OCI-LY7 (cell line): ENCODE measurements around the gene DRGX. TPM values are rescaled to one million over a fixed set of nuclear protein-coding genes. Genes with fewer than 3 reads are reported as not detected.

Experiments used
- BruUV-seq: library from RNA; stranded (reverse); fragments of 400-500 nt; replicated peaks from 2 replicates; lab custom pipeline; 2021; lab: Mats Ljungman, UMichigan
- CTCF ChIA-PET: fragments of 300-600 bp; sonication (Branson Sonifier 250); formaldehyde crosslinking; loops from one replicate; lab custom pipeline; 2022; ENCODE audit warnings: antibody characterized with exemption; ENCODE audit not compliant: unreplicated experiment; lab: Charles Lee
- POLR2A ChIA-PET: fragments of 300-600 bp; sonication (Branson Sonifier 250); formaldehyde crosslinking; loops from one replicate; lab custom pipeline; 2022; ENCODE audit warnings: antibody characterized with exemption; lab: Charles Lee
- DNase-seq: peaks from one replicate; pipeline ENCODE4 v3.0.0-alpha.2; 2015; ENCODE audit warnings: low spot score
- H2AFZ ChIP-seq: fragments of 200-600 bp; sonication (generic), shearing (Covaris generic); 2 replicates; pipeline ENCODE4 v1.6.1; 2014; ENCODE audit warnings: mild to moderate bottlenecking, antibody characterized with exemption, low read length, moderate library complexity
- H3K27ac ChIP-seq: fragments of 200-600 bp; sonication (generic); 2 replicates; pipeline ENCODE4 v1.5.1; 2014; ENCODE audit warnings: mixed run types, low read depth, mild to moderate bottlenecking, moderate library complexity, low read length, inconsistent platforms; ENCODE audit not compliant: poor library complexity, severe bottlenecking
- H3K36me3 ChIP-seq: fragments of 200-600 bp; sonication (generic); 2 replicates; pipeline ENCODE4 v1.6.1; 2014; ENCODE audit warnings: mild to moderate bottlenecking, antibody characterized with exemption, low read length, moderate library complexity, mixed read lengths; ENCODE audit not compliant: insufficient read depth
- H3K4me1 ChIP-seq: fragments of 200-600 bp; sonication (generic); 2 replicates; pipeline ENCODE4 v1.5.1; 2014; ENCODE audit warnings: mild to moderate bottlenecking, low read length; ENCODE audit not compliant: insufficient read depth, poor library complexity, severe bottlenecking
- H3K4me2 ChIP-seq: fragments of 200-600 bp; sonication (generic); 2 replicates; pipeline ENCODE4 v1.6.1; 2014; ENCODE audit warnings: mild to moderate bottlenecking, low read length
- H3K4me3 ChIP-seq: fragments of 200-600 bp; sonication (generic); 2 replicates; pipeline ENCODE4 v1.5.1; 2014; ENCODE audit warnings: mild to moderate bottlenecking, low read depth, low read length; ENCODE audit not compliant: poor library complexity, severe bottlenecking
- H3K79me2 ChIP-seq: fragments of 200-600 bp; sonication (generic); 2 replicates; pipeline ENCODE4 v1.6.1; 2016; ENCODE audit warnings: low read depth, mild to moderate bottlenecking, low read length, moderate library complexity, mixed read lengths; ENCODE audit not compliant: insufficient read depth
- H3K9me2 ChIP-seq: fragments of 200-600 bp; sonication (generic); 2 replicates; pipeline ENCODE4 v1.6.1; 2016; ENCODE audit warnings: mild to moderate bottlenecking, low read length, mixed read lengths; ENCODE audit not compliant: insufficient read depth
- H3K9me3 ChIP-seq: fragments of 200-600 bp; sonication (generic); 2 replicates; pipeline ENCODE4 v1.6.1; 2014; ENCODE audit warnings: mild to moderate bottlenecking, mixed run types, low read length, mixed read lengths
- H4K20me1 ChIP-seq: fragments of 200-600 bp; sonication (generic); 2 replicates; pipeline ENCODE4 v1.6.1; 2014; ENCODE audit warnings: mild to moderate bottlenecking, antibody characterized with exemption, low read length, moderate library complexity, mixed read lengths; ENCODE audit not compliant: insufficient read depth
- EZH2phosphoT487 ChIP-seq: fragments of 200-600 bp; sonication (generic); IDR thresholded peaks from 2 replicates; pipeline ENCODE4 v1.6.1; 2018; ENCODE audit warnings: low read depth, borderline replicate concordance, mild to moderate bottlenecking, mixed run types, antibody characterized with exemption, low read length, moderate library complexity, mixed read lengths
- intact Hi-C: fragments of 100-400 bp; cut with micrococcal nuclease; formaldehyde crosslinking; loops from one replicate; pipeline ENCODE4 v1.10.0; 2022; ENCODE audit not compliant: unreplicated experiment
- total RNA-seq, 2 experiments: library from RNA; depleted of rRNA in 1 of 2; stranded (reverse); fragments of >200 nt in 1 of 2; shearing (Covaris generic) in 1 of 2; gene quantifications; 2 replicates each; pipeline ENCODE4 v1.2.3, GENCODE V29; 2014 to 2022
- TF ChIP-seq, protein P1 (sequence below): fragments of 200-600 bp; sonication (generic); conservative IDR thresholded peaks from 2 replicates; pipeline ENCODE4 v1.5.1; 2014; ENCODE audit warnings: mild to moderate bottlenecking, antibody characterized with exemption, low read length, moderate library complexity, mixed read lengths

The DRGX gene
- total RNA-seq, 2 experiments from 2014 or later, result not detected

DNA sequence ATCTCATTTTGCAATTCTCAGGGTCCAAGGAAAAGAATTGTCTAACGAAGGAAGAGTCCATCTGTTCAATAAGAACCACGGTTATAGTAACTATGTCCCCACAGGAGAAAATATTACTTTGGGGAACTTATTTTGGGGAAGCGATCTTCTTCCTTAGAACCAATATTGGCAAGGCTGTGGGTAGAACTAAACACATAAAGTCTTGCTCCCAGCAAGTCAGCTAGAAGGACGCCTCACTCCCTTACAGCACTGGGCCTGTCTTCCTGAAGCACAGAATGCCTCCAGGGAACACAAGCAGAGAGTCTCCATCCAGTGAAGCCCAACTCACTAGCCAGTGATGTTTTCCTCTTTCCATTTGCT, 66.8 kb downstream of the DRGX start:
- TF ChIP-seq EZH2phosphoT487, result no peak
- TF ChIP-seq, protein P1, sequence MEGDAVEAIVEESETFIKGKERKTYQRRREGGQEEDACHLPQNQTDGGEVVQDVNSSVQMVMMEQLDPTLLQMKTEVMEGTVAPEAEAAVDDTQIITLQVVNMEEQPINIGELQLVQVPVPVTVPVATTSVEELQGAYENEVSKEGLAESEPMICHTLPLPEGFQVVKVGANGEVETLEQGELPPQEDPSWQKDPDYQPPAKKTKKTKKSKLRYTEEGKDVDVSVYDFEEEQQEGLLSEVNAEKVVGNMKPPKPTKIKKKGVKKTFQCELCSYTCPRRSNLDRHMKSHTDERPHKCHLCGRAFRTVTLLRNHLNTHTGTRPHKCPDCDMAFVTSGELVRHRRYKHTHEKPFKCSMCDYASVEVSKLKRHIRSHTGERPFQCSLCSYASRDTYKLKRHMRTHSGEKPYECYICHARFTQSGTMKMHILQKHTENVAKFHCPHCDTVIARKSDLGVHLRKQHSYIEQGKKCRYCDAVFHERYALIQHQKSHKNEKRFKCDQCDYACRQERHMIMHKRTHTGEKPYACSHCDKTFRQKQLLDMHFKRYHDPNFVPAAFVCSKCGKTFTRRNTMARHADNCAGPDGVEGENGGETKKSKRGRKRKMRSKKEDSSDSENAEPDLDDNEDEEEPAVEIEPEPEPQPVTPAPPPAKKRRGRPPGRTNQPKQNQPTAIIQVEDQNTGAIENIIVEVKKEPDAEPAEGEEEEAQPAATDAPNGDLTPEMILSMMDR, result no peak
- H3K4me2 ChIP-seq, result no peak overlapping the region
- H3K4me1 ChIP-seq, result no peaks in the 10 kb centered on the region
- ChIA-PET CTCF (no interaction called here), POLR2A (no interaction called here)
- no peaks in the 10 kb centered on the region for H3K9me2 ChIP-seq
- DNase-seq, result no peak
- H2AFZ ChIP-seq, result no peak overlapping the region
- no peaks in the 10 kb centered on the region for H3K9me3 ChIP-seq
- intact Hi-C loops, result no loop called here
- no peaks in the 10 kb centered on the region for H3K36me3 ChIP-seq
- H3K4me3 ChIP-seq, result no peak overlapping the region
- no peak overlapping the region for H3K27ac ChIP-seq
- no peaks in the 10 kb centered on the region for H4K20me1 ChIP-seq
- no TSS peak for BruUV-seq
- H3K79me2 ChIP-seq, result no peaks in the 10 kb centered on the region

- no peak overlapping the region for H2AFZ ChIP-seq
- CTCF ChIA-PET, result no interaction called here
- no peak overlapping the region for H3K4me3 ChIP-seq
- no peak overlapping the region for H3K4me2 ChIP-seq
- no peaks in the 10 kb centered on the region for H3K4me1 ChIP-seq
- TF ChIP-seq, protein P1, result no peak
- TF ChIP-seq EZH2phosphoT487, result no peak
- H3K79me2 ChIP-seq, result no peaks in the 10 kb centered on the region
- no peak for DNase-seq
- intact Hi-C loops, result no loop called here
- no TSS peak for BruUV-seq
- no peaks in the 10 kb centered on the region for H3K9me3 ChIP-seq
- H3K36me3 ChIP-seq, result no peaks in the 10 kb centered on the region
- no peaks in the 10 kb centered on the region for H3K9me2 ChIP-seq
- POLR2A ChIA-PET, result interaction anchor here (0.9 kb wide), 1 partner anchor 41 kb away, joined by 3 read pairs; no protein-coding TSS in a partner anchor
- H3K27ac ChIP-seq, result no peak overlapping the region
- no peaks in the 10 kb centered on the region for H4K20me1 ChIP-seq
Observed at GRCh38 chr10:49328401-49329145, 67.3 kb downstream of the DRGX start.
